Fibroblast of gingiva (primary cell): ENCODE measurements around the gene CDC42EP2.

ENCODE experiments used
- DNase-seq: peaks from one replicate; pipeline ENCODE4 v3.0.0-alpha.2; 2011; ENCODE audit warnings: low read depth

CDC42EP2 gene

DNA sequence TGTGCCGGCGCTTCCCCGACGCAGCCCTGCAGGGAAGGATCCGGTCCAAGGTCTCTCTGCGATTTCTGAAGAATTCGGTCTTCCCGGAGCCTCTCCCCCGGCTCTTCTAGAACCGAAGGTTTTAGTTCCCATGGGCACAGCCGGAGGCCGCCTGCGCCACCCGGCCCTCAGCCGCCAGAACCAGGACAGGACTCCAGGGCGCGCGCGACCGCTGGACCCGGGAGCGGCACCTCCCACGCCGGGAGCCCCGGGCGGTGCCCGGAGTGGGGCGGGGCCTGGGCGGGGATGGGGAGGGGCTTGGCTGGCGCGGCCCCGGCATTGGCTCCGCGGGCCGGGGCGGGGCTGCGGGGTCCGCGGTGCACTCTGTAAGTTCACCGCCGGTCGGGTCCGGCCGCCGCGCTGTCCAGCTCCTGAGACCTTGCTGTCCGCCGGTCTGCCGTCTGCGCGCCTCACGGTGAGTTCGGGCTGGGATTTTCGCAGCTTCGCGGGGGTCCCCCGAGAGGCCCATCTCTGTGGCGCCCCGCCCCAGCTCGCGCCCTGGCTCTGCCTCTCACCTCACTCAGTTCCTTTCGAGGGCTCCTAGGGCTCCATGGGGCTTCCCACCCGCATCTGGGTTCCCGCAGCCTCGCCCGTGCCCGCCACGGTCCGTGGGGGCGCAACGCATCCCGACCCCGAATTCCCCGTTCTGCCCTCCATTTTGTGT, at the start of gene CDC42EP2:
Gene CDC42EP2, plus strand, starts transcription at position 366 of the 703 bp plus-strand sequence. CDS start 6,033 bp downstream, outside the sequence.
- peak; percentile 86 for DNase-seq

- DNase-seq = no peak
Measured at GRCh38 chr11:65266210-65266609, 48.5 kb upstream of the CDC42EP2 start.

DNA sequence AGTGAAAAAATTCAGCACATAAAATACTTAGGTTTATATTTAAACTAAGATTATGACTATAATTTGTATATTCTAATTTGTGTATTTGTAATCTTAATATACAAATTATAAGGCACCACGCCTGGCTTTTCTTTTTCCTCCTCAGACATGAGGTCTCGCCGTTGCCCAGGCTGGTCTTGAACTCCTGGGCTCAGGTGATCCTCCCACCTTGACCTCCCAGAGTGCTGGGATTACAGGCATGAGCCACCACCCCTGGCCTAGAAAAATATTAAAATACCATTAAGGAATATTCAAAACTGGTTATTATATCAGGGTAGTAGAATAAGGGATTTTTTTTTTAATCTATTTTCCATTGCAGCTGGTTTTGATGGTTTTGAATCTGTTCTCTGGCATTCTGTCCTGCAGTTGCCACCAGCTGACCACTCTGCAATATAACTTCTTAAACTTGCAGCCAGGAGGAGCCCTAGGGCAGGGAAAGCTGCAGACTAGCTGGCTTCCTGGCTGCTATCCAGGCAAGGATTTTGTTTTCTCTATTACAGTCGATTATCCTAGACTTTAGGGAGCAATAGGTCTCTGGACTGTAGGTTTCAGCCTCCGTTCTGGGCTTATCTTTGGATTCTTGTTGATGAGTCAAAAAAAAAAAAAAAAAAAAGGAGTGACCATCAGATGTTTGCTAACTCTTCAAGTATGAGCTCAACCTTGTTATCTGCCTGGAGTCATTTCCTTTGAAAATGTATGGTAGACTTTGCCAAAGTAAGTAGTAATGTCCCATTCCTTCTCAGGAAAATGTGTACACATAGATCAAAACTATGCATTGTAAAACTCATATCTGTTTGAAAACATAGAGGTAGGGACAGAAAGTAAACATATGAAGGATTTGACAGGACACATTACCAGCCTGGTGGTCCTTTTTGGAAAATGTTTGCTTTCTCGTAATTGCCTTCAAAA, 39.7 kb upstream of the CDC42EP2 start:
- DNase-seq = peak; percentile 82

- no peak for DNase-seq
Measured at GRCh38 chr11:65275906-65276305, 38.8 kb upstream of the CDC42EP2 start.

DNA sequence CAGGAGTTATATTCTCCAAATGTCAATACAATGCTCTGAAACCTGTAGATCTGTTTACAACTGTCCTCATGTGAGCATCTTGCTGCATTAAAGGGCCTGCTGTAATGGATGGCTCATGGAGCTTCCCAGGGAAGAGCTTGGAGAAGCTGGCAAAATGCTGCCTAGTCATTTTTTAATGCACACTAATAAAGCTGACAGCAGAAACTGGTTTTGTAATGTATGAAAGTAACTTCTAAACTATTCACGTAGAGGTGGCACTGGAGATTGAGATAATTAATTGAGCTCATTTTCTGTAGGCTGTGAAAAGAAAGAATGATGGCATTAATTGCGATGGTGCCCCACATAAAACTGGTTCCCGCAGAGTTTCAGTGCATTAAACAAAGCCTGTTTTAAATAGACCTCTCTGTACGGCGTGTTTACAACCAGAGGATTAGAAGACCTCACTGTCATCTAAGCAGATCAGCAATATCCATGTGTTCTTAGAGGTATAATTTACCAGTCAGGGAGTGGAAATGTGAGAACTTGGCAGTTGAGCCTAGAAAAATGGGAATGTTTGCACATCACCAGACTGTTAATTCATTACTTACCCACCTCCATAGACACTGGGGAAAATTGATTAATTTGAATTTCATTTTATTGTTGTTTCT, 36.9 kb upstream of the CDC42EP2 start:
- no peak for DNase-seq

DNA sequence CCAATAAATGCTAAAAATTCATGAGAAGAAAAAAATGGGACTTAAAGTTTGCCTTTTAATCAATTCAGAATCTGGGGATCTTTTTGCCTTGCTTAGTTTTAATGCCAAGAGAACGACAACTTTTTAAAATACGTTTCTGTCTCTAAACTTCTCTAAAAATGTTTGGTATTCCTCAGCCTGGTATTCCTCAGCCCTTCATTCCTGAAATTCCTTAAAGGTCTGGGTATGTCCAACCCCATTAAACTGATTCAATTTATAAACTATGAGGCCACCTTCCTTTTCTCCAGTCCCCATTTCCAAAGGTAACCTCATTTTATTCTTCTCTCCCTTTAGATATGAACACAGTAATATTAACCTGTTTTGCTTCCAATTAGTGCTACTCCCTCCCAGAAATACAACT, 36.3 kb upstream of the CDC42EP2 start:
- DNase-seq = no peak

DNA sequence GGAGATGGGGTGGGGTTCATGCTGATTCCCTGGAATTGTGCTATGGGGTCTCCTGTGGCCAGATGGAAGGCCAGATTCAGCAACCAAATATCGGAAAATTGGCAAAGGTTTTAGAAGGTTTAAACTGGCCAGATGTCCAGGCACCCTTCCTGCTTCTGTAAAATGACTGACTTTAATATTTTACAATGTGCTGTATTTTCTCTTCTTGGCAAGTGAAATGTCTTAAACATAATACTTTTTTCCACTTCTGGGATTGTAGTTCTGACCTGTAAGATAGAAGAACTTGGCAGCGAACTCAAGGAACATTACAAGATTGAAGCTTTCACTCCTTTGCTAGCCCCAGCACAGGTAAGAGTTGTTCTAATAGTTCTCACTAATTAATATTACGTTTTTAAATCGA, 35.4 kb upstream of the CDC42EP2 start:
- DNase-seq = no peak

DNA sequence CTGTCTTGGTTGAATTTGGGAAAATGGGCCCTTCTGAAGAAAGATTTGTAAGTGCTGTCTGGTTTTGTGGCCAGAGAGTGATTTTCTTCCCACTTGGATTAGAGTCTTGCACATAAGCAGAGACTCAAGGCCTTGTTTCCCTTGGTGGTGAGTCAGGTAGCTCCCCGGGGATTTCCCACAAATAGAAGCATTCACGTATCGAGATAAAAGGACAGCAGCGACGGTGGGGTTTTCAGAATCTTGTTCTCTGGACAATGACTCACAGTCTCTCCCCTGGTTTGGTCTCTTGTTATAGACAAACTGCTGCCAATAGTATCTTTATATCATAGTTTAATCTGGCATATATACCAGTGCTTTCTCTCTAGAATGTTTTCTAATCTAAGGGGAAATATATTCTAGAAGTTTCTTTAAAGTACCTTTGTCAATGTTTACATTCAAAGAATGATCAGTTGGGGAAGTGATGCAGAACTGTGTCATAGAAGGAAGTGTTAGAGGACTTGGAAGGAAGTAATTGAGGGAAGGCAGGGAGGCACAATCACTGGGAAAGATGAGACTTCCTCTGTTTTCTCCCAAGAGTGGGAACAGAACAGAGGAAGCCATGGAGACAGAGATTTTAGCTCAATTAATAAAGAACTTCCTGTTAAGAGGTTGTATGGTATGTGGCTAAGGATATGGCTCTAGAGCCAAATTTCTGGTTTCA, 34.8 kb upstream of the CDC42EP2 start:
- DNase-seq = peak; percentile 49

- no peak for DNase-seq
Measured at GRCh38 chr11:65280646-65281045, 34.0 kb upstream of the CDC42EP2 start.

- no peak for DNase-seq
Measured at GRCh38 chr11:65286686-65287085, 28.0 kb upstream of the CDC42EP2 start.

DNA sequence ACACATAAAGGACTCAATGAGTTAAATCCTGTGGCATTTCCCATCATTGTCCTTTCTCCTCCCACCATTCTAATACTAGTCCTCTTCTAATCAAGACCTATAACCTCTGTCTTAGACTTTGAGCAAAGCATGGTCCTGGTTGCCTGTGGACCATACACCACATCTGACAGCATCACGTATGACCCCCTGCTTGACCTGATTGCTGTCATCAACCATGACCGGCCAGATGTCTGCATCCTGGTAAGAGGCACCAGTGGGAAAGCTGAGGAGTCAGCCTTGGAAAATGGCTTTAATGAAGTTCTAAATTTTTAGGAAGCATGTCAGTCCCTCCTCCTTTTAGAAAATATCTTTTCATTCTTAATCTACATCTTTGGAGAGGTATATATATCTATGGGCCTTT, 27.1 kb upstream of the CDC42EP2 start:
- DNase-seq = no peak

GRCh38 chr11:65288706-65289536, 25.7 kb upstream of the CDC42EP2 start:
- peak; percentile 69 for DNase-seq

DNA sequence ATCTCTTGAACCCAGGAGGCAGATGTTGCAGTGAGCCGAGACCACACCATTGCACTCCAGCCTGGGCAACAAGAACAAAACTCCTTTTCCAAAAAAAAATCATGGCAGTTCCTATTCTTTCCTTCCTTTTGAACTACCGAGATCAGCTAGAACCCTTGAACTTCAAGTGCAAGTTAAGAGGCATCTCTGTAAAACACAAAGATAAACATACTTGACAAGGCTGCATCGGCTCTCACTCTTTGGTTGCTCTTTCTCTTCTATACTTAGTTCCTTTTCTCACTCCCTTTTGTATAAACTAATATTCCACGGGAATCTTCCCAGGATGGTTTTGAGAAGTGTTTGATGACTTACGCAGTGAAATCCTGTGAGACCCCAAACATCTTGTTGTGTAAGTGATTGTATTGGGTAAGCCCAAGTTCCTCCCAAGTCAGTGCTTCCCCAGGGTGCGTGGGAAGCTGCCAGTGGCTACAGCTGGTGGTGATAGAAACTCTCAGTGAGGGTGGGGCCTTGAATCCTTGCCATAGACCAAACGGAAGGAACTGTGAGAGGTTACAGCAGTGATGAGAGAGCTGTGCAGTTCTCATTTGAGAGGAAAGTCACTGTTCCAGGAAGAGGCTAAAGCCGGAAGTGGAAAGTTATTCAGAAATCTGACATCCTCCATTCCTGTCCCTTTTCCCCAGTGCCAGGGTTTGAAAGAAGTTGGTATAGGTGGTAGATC, 24.1 kb upstream of the CDC42EP2 start:
- peak; percentile 100 for DNase-seq

GRCh38 chr11:65291613-65292012, 23.1 kb upstream of the CDC42EP2 start:
- peak; percentile 85 for DNase-seq

GRCh38 chr11:65292890-65293289, 21.8 kb upstream of the CDC42EP2 start:
- DNase-seq = no peak

- no peak for DNase-seq
Measured at GRCh38 chr11:65293909-65294381, 20.7 kb upstream of the CDC42EP2 start.

DNA sequence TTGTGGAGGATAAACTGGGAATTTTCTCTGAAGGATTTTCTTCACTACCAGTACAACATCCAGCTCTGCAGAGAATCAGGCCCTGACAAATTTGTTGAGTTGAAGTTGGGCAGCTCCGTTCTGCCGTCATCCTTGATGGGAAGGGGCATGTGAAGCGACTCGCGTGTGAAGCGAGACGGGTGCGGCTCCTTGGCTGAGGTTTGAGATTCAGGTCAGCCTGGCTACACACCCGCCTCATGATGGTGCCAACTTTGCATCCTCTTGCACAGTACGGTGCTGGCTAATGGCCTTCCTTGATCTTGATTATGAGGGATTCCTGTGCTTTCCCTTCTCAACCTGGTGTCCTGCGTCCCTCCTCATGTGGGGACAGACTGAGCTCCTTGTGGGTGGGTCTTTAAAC, 19.7 kb upstream of the CDC42EP2 start:
- no peak for DNase-seq

- DNase-seq = no peak
Measured at GRCh38 chr11:65295571-65296341, 18.9 kb upstream of the CDC42EP2 start.

DNA sequence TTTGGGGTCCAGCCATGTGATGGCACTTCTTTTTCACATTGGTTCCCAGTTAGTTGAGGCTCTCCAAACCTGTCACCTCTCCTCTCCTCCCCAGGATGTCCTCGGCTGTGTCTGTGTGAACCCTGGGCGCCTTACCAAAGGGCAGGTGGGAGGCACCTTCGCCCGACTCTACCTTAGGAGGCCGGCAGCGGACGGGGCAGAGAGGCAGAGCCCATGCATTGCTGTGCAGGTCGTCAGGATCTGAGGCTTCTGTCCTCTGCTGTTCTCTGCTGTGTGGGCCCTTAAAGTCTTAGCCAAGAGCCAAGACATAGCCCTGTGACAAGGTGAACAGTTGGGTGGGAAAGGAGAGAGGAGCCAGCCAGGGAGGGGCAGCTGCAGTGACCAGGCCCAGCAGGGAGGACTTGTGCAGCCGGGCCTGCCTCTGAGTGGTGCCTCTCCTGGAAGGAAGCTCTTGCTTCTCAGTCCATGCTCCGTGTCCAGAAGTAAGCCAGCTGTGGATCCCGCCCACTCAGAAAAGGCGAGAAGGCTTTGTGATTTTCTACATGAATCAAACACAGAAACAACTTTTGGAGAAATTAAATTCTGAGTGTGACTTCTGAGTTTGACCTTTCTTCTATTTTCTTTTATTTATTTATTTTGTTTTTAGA, 17.5 kb upstream of the CDC42EP2 start:
- no peak for DNase-seq
